B cell (primary cell): ENCODE results near the gene CDC42EP4. TPM values are rescaled to one million over a fixed set of nuclear protein-coding genes. Genes with fewer than 3 reads are reported as not detected.

Experiments
- ATAC-seq: fragments of 200-7000 bp; cut with Tn5 transposase; one replicate; pipeline ENCODE4 v1.10.0; 2021; ENCODE audit warnings: low read depth, mild to moderate bottlenecking, moderate number of reproducible peaks, moderate library complexity
- CTCF ChIA-PET: fragments of 350-600 bp; sonication (Branson Sonifier 250); formaldehyde crosslinking; loops from one replicate; lab custom pipeline; 2021; ENCODE audit warnings: antibody characterized with exemption, inconsistent platforms; lab: Charles Lee
- POLR2A ChIA-PET: fragments of 350-600 bp; sonication (Branson Sonifier 250); formaldehyde crosslinking; loops from one replicate; lab custom pipeline; 2021; ENCODE audit warnings: antibody characterized with exemption; lab: Charles Lee
- DNase-seq: peaks from one replicate; pipeline ENCODE4 v3.0.0; 2013
- H2AFZ ChIP-seq: 2 replicates; pipeline ENCODE4 v1.6.1; 2012; ENCODE audit warnings: mild to moderate bottlenecking, low read depth, low read length; ENCODE audit not compliant: insufficient read depth, poor library complexity, severe bottlenecking
- H3K27ac ChIP-seq, 2 donors: 1 replicate in 1 of 2; 2 replicates in 1 of 2; pipeline ENCODE4 v1.5.1; 2012 to 2013; ENCODE audit warnings: low read length in 2 of 2, mild to moderate bottlenecking in 2 of 2, moderate library complexity in 1 of 2
- H3K27me3 ChIP-seq, 4 experiments: fragments of 200-600 bp in 1 of 4; sonication (generic) in 1 of 4; replicated peaks in 1 of 4; 1 replicate in 2 of 4; 2 replicates in 2 of 4; pipeline versions ENCODE4 v1.6.1 to v1.7.0; 2013 to 2016; ENCODE audit warnings: low read length in 3 of 4, mild to moderate bottlenecking in 2 of 4, mixed read lengths in 1 of 4, moderate library complexity in 1 of 4; ENCODE audit not compliant: insufficient read depth in 4 of 4, control insufficient read depth in 3 of 4; ENCODE audit errors: control extremely low read depth in 1 of 4
- H3K36me3 ChIP-seq, 2 experiments: replicated peaks in 1 of 2; 1 replicate in 1 of 2; 2 replicates in 1 of 2; pipeline versions ENCODE4 v1.6.1 to v1.7.1; 2013; ENCODE audit warnings: low read length in 1 of 2; ENCODE audit not compliant: insufficient read depth in 2 of 2, control insufficient read depth in 1 of 2; ENCODE audit errors: control extremely low read depth in 1 of 2, extremely low read depth in 1 of 2
- H3K4me1 ChIP-seq, 2 donors: fragments of 200-600 bp in 1 of 2; sonication (generic) in 1 of 2; 1 replicate in 1 of 2; 2 replicates in 1 of 2; pipeline versions ENCODE4 v1.5.1 to v1.6.1; 2013 to 2017; ENCODE audit warnings: low read length in 2 of 2; ENCODE audit not compliant: control insufficient read depth in 2 of 2, insufficient read depth in 2 of 2
- H3K4me2 ChIP-seq: replicated peaks from 2 replicates; pipeline ENCODE3; 2012; ENCODE audit warnings: mild to moderate bottlenecking, low read depth, low read length; ENCODE audit not compliant: poor library complexity, severe bottlenecking
- H3K4me3 ChIP-seq, 5 experiments: fragments of 200-600 bp in 1 of 5; sonication (generic) in 1 of 5; 1 replicate in 3 of 5; 2 replicates in 2 of 5; pipeline versions ENCODE4 v1.5.1 to v1.7.0; 2011 to 2016; ENCODE audit warnings: low read length in 4 of 5, mild to moderate bottlenecking in 4 of 5, low read depth in 2 of 5, control low read depth in 1 of 5, moderate library complexity in 1 of 5; ENCODE audit not compliant: insufficient read depth in 1 of 5; ENCODE audit errors: control extremely low read depth in 1 of 5, extremely low read depth in 1 of 5
- H3K79me2 ChIP-seq: fragments of 200-600 bp; sonication (generic); one replicate; pipeline ENCODE4 v1.6.0; 2016; ENCODE audit warnings: low read length; ENCODE audit not compliant: control insufficient read depth, insufficient read depth
- H3K9ac ChIP-seq: fragments of 200-600 bp; sonication (generic); 2 replicates; pipeline ENCODE4 v1.6.1; 2017; ENCODE audit warnings: mild to moderate bottlenecking, low read length, moderate library complexity
- H3K9me3 ChIP-seq, 3 donors: one replicate each; pipeline versions ENCODE4 v1.6.1 to v1.7.1; 2013; ENCODE audit warnings: low read length in 2 of 3; ENCODE audit not compliant: control insufficient read depth in 2 of 3, insufficient read depth in 1 of 3; ENCODE audit errors: control extremely low read depth in 1 of 3
- H4K20me1 ChIP-seq: 2 replicates; pipeline ENCODE4 v1.6.0; 2012; ENCODE audit warnings: mild to moderate bottlenecking, low read length; ENCODE audit not compliant: insufficient read depth, control insufficient read depth, poor library complexity, severe bottlenecking
- H3K27ac Mint-ChIP-seq: one replicate; pipeline ENCODE4 v1.8.0; 2021; ENCODE audit warnings: mixed read lengths
- H3K27me3 Mint-ChIP-seq: one replicate; pipeline ENCODE4 v1.8.0; 2021; ENCODE audit warnings: mixed read lengths
- H3K4me1 Mint-ChIP-seq: one replicate; pipeline ENCODE4 v1.8.0; 2021; ENCODE audit warnings: mixed read lengths
- H3K4me3 Mint-ChIP-seq: one replicate; pipeline ENCODE4 v1.8.0; 2021; ENCODE audit warnings: mixed read lengths
- H3K9me3 Mint-ChIP-seq: one replicate; pipeline ENCODE4 v1.8.0; 2022; ENCODE audit warnings: mixed read lengths; ENCODE audit not compliant: insufficient read depth
- CTCF ChIP-seq: fragments of 200-600 bp; IDR thresholded peaks from one replicate; pipeline ENCODE4 v1.8.0; 2022; ENCODE audit warnings: antibody characterized with exemption, mild to moderate bottlenecking
- EZH2 ChIP-seq: IDR thresholded peaks from 2 replicates; pipeline ENCODE4 v1.6.1; 2012; ENCODE audit warnings: borderline replicate concordance, low read depth, mild to moderate bottlenecking, moderate library complexity, low read length; ENCODE audit not compliant: insufficient read depth, poor library complexity, severe bottlenecking
- WGBS: methylation state at CpG from one replicate; pipeline ENCODE4 v1.1.5; 2013; ENCODE audit warnings: missing lambda C conversion rate; ENCODE audit not compliant: insufficient coverage; 5-methylcytosine and 5-hydroxymethylcytosine counted together
- intact Hi-C: fragments of 100-400 bp; cut with micrococcal nuclease; formaldehyde crosslinking; loops from one replicate; pipeline ENCODE4 v1.10.0; 2022
- polyA plus RNA-seq: library from polyadenylated mRNA; depleted of rRNA; stranded (reverse); fragments of >200 nt; gene quantifications from 2 replicates; pipeline ENCODE4 v1.2.3, GENCODE V29; 2012
- total RNA-seq, 2 donors: library from RNA; stranded (reverse); fragments of 120-200 nt in 1 of 2; gene quantifications; 1 replicate in 1 of 2; 2 replicates in 1 of 2; pipeline versions ENCODE4 v1.2.3 to v1.2.4, GENCODE V29; 2013 to 2022

Gene CDC42EP4
- total and polyA plus RNA-seq, 2 donors (not counting 1 experiment from before 2014, with no cell fraction given): 0.79 to 2.0 TPM

GRCh38 chr17:73285916-73286862 is 25.6 kb downstream of the CDC42EP4 start:
- intact Hi-C loops: no loop called here
- H3K4me2 ChIP-seq: no peak overlapping the region
- H3K9me3 Mint-ChIP-seq: no peaks in the 10 kb centered on the region
- 95% methylated on average over 51 of the region's 52 CpGs for WGBS
- peaks cover 26% of the 10 kb centered on the region for H3K27me3 Mint-ChIP-seq
- H4K20me1 ChIP-seq: no peaks in the 10 kb centered on the region
- TF ChIP-seq EZH2 (no peak), CTCF (no peak)
- peaks cover 0 to 3% (median 0%) of the 10 kb centered on the region in 3 donors for H3K9me3 ChIP-seq
- no peaks in the 10 kb centered on the region for H3K36me3 ChIP-seq
- ATAC-seq (no peak), DNase-seq (no peak)
- POLR2A ChIA-PET: no interaction called here
- no peak overlapping the region for H3K4me3 Mint-ChIP-seq
- no peak overlapping the region for H3K27ac Mint-ChIP-seq
- peaks cover 0 to 5% (median 0%) of the 10 kb centered on the region in 4 experiments for H3K27me3 ChIP-seq
- H3K27ac ChIP-seq: no peak overlapping the region
- H3K4me3 ChIP-seq: no peak overlapping the region
- CTCF ChIA-PET: no interaction called here
- peaks cover 0 to 4% of the 10 kb centered on the region in 2 donors for H3K4me1 ChIP-seq
- no peak overlapping the region for H2AFZ ChIP-seq
- no peak overlapping the region for H3K9ac ChIP-seq
- peaks cover 12% of the 10 kb centered on the region for H3K4me1 Mint-ChIP-seq
- H3K79me2 ChIP-seq: no peaks in the 10 kb centered on the region

- Histone ChIP-seq H3K36me3 (no peaks in the 10 kb centered on the region), H3K4me2 (no peak overlapping the region), H3K4me3 (no peak overlapping the region), H3K27me3 (peaks cover 0 to 5% (median 0%) of the 10 kb centered on the region in 4 experiments), H4K20me1 (no peaks in the 10 kb centered on the region), H3K9ac (no peak overlapping the region), H2AFZ (no peak overlapping the region), H3K4me1 (no peaks in the 10 kb centered on the region), H3K9me3 (peaks cover 0 to 3% (median 0%) of the 10 kb centered on the region in 3 donors), H3K27ac (no peak overlapping the region), H3K79me2 (no peaks in the 10 kb centered on the region)
- DNase-seq (no peak), ATAC-seq (no peak)
- Mint-ChIP-seq H3K27ac (no peak overlapping the region), H3K27me3 (peaks cover 26% of the 10 kb centered on the region), H3K9me3 (no peaks in the 10 kb centered on the region), H3K4me3 (no peak overlapping the region), H3K4me1 (peaks cover 7% of the 10 kb centered on the region)
- no peak for TF ChIP-seq EZH2
- no peak for TF ChIP-seq CTCF
- intact Hi-C loops: no loop called here
- 93% methylated on average over 8 of the region's 15 CpGs for WGBS
- POLR2A ChIA-PET: no interaction called here
- CTCF ChIA-PET: no interaction called here
Observed at GRCh38 chr17:73285603-73285908, 26.2 kb downstream of the CDC42EP4 start.
